GM18909 (cell line): ENCODE measurements around the gene CCNB3.
"Not testable (repeated sequence)": the region's sequence is repeated elsewhere in the genome, so short reads cannot be mapped to it uniquely, and the experiment has no call there.

Experiments used
- ATAC-seq: cut with Tn5 transposase; IDR thresholded peaks from one replicate; pipeline ENCODE4 v1.9.1; 2021; ENCODE audit warnings: mild to moderate bottlenecking; ENCODE audit not compliant: unreplicated experiment, poor library complexity

The CCNB3 gene

DNA sequence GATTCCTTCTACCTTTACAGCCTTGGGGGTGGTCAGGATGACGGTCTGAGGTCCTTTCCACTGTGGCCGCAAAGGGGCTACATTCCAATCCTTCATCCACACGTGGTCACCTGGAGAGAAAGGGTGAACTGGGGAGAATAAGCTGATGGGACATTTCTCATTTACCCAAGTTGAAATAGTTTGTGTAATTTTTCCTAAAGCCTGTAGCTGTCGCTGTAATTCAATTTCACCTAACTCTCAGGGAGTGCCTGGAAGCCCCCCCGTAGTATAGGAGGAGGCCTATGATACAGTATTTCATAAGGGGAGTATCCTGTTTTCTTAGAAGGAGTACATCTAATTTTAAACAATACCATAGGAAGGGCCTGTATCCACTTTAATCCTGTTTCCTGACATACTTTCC lies 128.1 kb downstream of the CCNB3 start:
- ATAC-seq = not testable (repeated sequence)

DNA sequence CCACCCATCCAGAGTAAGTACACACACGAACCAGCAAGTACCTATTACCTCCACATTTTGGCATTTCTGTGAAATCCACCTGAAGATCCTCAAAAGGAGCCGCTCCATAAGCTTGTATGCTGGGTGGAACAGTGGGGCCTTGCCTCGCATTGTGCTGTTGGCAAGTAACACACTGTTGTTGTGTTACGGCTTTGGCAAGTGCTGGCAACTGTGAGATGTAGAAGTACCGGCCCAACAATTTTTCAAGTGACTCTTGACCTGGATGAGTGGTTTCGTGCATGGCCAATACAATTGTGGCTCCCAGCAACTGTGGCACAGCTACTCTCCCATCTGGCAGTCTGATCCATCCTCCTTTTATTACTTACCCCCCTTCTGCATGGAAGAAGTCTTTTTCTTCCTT lies 128.7 kb downstream of the CCNB3 start:
- no peak for ATAC-seq

DNA sequence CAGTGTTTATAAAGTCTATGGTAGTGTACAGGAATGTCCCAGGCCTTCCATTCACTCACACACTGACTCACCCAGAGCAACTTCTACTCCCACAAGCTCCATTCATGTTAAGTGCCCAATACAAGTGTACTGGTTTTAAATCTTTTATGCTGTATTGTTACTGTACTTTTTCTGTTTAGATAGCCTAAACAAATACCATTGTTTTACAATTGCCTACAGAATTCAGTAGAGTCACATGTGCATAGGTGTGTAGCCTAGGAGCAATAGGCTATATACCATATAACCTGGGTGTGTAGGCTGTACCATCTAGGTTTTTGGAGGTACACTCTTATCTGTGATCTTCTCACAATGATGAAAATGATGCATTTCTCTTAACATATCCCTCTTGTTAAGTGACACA lies 139.4 kb downstream of the CCNB3 start:
- ATAC-seq = no peak

DNA sequence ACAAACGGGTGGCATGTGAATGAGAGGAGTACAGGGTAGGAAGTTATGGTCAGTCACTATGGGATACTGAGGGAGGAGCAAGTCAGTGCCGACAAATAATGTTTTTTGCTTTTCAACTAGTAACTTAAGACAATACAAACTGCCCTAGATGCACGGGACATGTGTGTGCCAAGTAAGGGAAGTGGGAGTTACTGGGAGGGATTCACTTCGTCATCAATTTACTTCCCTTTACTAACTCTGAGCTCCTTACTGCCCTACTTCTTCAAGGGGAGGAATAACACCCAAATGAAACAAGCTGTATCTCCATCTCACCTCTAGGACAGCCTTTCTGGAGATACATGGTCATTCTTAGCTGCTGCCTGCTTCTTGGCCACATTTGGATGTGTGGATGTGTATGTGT lies 168.4 kb downstream of the CCNB3 start:
- no peak for ATAC-seq

DNA sequence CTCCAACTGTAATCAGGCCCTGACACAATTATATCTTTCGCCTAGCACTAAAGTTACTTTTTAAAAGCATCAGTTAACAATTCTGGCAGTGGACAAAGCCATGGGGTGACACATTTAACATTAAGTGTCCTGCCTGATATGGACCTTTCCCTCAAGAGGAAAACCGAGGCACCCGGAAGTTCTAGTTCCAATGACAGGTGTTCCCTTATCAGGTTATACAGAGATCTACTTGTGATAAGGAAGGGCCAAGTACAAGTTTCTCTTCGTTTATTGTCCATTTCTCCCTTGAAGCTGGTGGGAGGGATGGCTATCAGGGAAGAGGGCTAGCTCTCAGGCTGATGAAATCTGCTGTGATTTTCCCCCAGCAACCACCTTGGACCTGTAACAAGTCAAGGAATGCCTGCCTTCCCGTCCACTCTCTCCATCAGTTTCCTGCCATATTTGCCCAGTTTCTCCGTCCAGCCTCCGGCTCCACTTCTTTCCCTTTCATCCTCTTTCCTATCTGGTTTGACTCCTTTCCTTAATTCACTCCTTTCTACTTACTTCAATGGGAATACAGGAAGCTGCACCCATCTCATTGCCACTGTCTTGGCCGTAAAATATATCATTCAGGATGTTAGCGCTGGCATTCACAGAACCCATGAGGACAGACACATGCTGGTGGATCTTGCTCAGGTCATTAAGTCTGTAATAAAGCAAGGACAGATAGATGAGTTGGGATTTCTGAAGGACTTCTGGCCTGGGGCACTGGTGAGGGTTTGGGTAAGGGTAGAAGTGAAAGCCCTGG lies 171.1 kb downstream of the CCNB3 start:
- ATAC-seq = no peak

DNA sequence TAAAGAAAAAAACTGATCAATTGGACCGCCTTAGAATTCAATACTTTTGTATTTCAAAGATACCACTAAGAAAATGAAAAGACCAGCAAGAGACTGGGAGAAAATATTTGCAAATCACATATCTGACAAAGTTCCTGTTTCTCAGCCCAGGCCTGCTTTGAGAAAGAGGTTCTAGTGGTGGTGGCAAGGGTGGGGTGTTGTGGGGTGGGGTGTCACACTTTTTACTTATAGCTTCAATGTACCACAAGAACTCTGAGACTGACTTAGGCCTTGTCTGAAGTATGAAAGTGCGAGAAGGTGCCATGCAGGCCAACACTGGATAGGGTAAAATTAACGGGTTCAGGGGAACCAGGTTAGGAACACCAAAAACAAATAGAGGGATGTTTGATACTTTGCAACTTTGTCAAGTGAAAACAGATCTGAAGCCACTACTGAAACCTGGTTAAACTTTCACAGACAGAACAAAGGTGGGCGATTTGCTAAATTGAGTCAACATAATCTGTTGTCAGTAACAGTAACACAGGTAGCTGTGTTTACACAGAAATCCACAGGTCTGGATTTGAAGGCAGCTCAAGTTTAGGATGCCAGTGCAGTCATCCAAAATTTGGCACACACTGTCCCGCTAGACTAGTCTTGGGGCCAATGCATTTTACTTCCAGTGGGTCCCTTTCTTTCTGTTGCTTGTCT lies 177.3 kb downstream of the CCNB3 start:
- no peak for ATAC-seq

DNA sequence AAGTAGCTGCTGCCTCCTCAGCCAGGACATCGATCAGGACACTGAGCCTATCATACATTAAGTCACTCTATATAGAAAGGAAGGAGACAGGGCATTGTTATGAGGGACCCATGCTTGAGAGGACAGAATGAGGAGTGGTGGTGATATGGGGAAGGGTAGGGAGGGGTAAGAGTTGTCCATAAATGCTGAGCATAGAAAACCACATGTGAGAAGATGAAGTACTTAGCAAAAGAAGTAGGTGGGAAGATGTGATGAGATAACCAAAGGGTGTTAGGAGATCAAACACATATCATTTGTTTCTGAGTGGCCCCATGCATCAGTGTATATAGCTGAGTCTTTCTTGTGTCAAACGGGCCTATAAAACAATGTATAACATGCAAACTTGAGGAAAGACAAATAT lies 182.0 kb downstream of the CCNB3 start:
- ATAC-seq = no peak

DNA sequence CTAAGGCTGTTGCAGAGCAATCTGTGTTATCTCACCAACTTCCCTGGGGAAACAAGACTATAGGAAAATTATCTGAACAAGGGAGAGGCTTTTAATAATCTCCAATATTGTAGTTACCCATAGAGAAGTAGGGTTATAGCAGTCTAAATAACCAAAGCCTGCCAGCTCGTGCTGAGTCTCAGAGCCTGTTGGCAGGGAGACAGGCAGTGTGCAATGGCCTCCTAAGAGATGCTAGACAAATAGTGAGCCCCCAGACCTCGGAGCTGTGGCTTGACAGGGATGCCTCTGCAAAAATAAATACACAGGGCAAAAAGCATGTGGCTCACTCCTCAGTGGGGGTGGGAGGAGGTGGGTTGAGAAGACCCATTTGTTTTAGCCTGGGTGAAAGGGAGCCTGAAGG lies 189.3 kb downstream of the CCNB3 start:
- no peak for ATAC-seq
